ENCODE results near the gene HDAC9.
A peak's percentile ranks its signal among the peaks of the same experiment; 100 is the strongest.
"Not testable (repeated sequence)": the region's sequence is repeated elsewhere in the genome, so short reads cannot be mapped to it uniquely, and the experiment has no call there.

Gene HDAC9

GRCh38 chr7:19030281-19030680 is 534.7 kb downstream of the HDAC9 start:
- DNase-seq (ENCODE audit: low spot score): no peak

DNA sequence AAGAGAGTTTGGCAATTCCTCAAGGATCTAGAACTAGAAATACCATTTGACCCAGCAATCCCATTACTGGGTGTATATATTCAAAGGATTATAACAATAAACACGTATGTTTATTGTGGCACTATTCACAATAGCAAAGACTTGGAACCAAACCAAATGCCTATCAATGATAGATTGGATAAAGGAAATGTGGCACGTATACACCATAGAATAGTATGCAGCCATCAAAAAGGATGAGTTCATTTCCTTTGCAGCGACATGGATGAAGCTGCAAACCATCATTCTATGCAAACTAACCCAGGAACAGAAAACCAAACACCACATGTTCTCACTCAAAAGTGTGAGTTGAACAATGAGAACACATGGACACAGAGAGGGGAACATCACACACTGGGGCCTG is 537.4 kb downstream of the HDAC9 start:
- not testable (repeated sequence) for DNase-seq (ENCODE audit: low spot score)

- peak; percentile 16 for DNase-seq (ENCODE audit: low spot score)
Observed at GRCh38 chr7:19051767-19052375, 556.3 kb downstream of the HDAC9 start.

Measured in hematopoietic multipotent progenitor cell treated with erythropoietin and hydrocortisone succinate and interleukin-3 and kit ligand, for 17 days (in vitro differentiated cells).